SK-N-SH (cell line): ENCODE data around the gene OLFM4. TPM values are rescaled to one million over a fixed set of nuclear protein-coding genes. Genes with fewer than 3 reads are reported as not detected.

Experiments
- CTCF ChIA-PET: fragments of 300-600, 350-600 bp; formaldehyde crosslinking; extraction: SDS; loops from one replicate; lab custom pipeline; 2021; lab: Yijun Ruan, JAX
- POLR2A ChIA-PET: fragments of 350-600 bp; sonication (Branson Sonifier 250); formaldehyde crosslinking; extraction: SDS; loops from one replicate; lab custom pipeline; 2020; ENCODE audit warnings: antibody characterized with exemption, inconsistent platforms; lab: Yijun Ruan, JAX
- DNase-seq: peaks from one replicate; pipeline ENCODE4 v3.0.0; 2012
- H2AFZ ChIP-seq: fragments of 200-600 bp; sonication (generic); 2 replicates; pipeline ENCODE4 v1.8.1; 2016; ENCODE audit warnings: antibody characterized with exemption, mild to moderate bottlenecking, low read depth
- H3F3A ChIP-seq: fragments of 200-600 bp; sonication (generic); replicated peaks from 2 replicates; pipeline ENCODE3; 2016; ENCODE audit warnings: antibody characterized with exemption, mild to moderate bottlenecking; ENCODE audit not compliant: insufficient read depth
- H3K27ac ChIP-seq, 2 experiments: fragments of 200-500 bp in 1 of 2; fragments of 200-600 bp in 1 of 2; sonication (Bioruptor generic) in 1 of 2; sonication (generic), shearing (Covaris generic) in 1 of 2; 2 replicates each; pipeline versions ENCODE4 v1.5.1 to v1.6.1; 2014 to 2016; ENCODE audit warnings: low read depth in 2 of 2, inconsistent platforms in 1 of 2, low read length in 1 of 2, mild to moderate bottlenecking in 1 of 2, mixed read lengths in 1 of 2
- H3K27me3 ChIP-seq: fragments of 200-600 bp; sonication (generic), shearing (Covaris generic); 2 replicates; pipeline ENCODE4 v1.6.1; 2016; ENCODE audit warnings: mixed run types; ENCODE audit not compliant: insufficient read depth
- H3K36me3 ChIP-seq, 2 experiments: fragments of 200-500 bp in 1 of 2; fragments of 200-600 bp in 1 of 2; sonication (Bioruptor generic) in 1 of 2; sonication (generic) in 1 of 2; replicated peaks in 1 of 2; 2 replicates each; pipeline versions ENCODE3 to v1.5.1; 2014 to 2016; ENCODE audit warnings: low read length in 1 of 2, mild to moderate bottlenecking in 1 of 2; ENCODE audit not compliant: insufficient read depth in 2 of 2, control insufficient read depth in 1 of 2
- H3K4me1 ChIP-seq, 2 experiments: fragments of 200-500 bp in 1 of 2; fragments of 200-600 bp in 1 of 2; sonication (Bioruptor generic) in 1 of 2; sonication (generic), shearing (Covaris generic) in 1 of 2; 2 replicates each; pipeline versions ENCODE4 v1.5.1 to v1.6.1; 2014 to 2016; ENCODE audit warnings: low read depth in 1 of 2, low read length in 1 of 2, mixed run types in 1 of 2; ENCODE audit not compliant: insufficient read depth in 2 of 2, control insufficient read depth in 1 of 2
- H3K4me2 ChIP-seq: fragments of 200-600 bp; sonication (generic), shearing (Covaris generic); 2 replicates; pipeline ENCODE4 v1.6.1; 2017; ENCODE audit warnings: mixed run types
- H3K4me3 ChIP-seq, 2 experiments: fragments of 200-500 bp in 1 of 2; fragments of 200-600 bp in 1 of 2; sonication (Bioruptor generic) in 1 of 2; sonication (generic), shearing (Covaris generic) in 1 of 2; 2 replicates each; pipeline versions ENCODE4 v1.5.1 to v1.8.1; 2014 to 2016; ENCODE audit warnings: low read depth in 2 of 2, inconsistent platforms in 1 of 2, low read length in 1 of 2, mild to moderate bottlenecking in 1 of 2, mixed read lengths in 1 of 2, moderate library complexity in 1 of 2
- H3K79me2 ChIP-seq: fragments of 200-600 bp; sonication (generic); 2 replicates; pipeline ENCODE4 v1.8.1; 2017; ENCODE audit warnings: mild to moderate bottlenecking; ENCODE audit not compliant: insufficient read depth
- H3K9ac ChIP-seq: fragments of 200-600 bp; sonication (generic); 2 replicates; pipeline ENCODE4 v1.6.1; 2017; ENCODE audit warnings: mixed run types
- H3K9me2 ChIP-seq: fragments of 200-600 bp; sonication (generic); 2 replicates; pipeline ENCODE4 v1.6.1; 2017; ENCODE audit warnings: mixed run types
- H3K9me3 ChIP-seq: fragments of 200-600 bp; sonication (generic); 2 replicates; pipeline ENCODE4 v1.6.1; 2017; ENCODE audit warnings: mixed run types, mild to moderate bottlenecking, moderate library complexity
- H4K20me1 ChIP-seq: fragments of 200-600 bp; sonication (generic); 2 replicates; pipeline ENCODE4 v1.6.1; 2017; ENCODE audit warnings: mild to moderate bottlenecking, mixed run types; ENCODE audit not compliant: insufficient read depth
- CHD2 ChIP-seq: fragments of 150-350 bp; IDR thresholded peaks from 2 replicates; pipeline ENCODE4 v1.6.1; 2018; ENCODE audit warnings: low read length; ENCODE audit not compliant: partially characterized antibody
- EP300 ChIP-seq, 2 experiments: IDR thresholded peaks; 2 replicates each; pipeline versions ENCODE4 v1.4.0 to v1.6.1; 2012; ENCODE audit warnings: borderline replicate concordance in 1 of 2, low read depth in 1 of 2, low read length in 1 of 2
- EZH2phosphoT487 ChIP-seq: fragments of 200-600 bp; sonication (generic); IDR thresholded peaks from 2 replicates; pipeline ENCODE4 v1.6.1; 2017; ENCODE audit warnings: low read depth, mixed run types, mild to moderate bottlenecking, antibody characterized with exemption, moderate library complexity, borderline replicate concordance
- GATA2 ChIP-seq: sonication (generic); formaldehyde crosslinking; IDR thresholded peaks from 2 replicates; pipeline ENCODE4 v1.5.0; 2020; ENCODE audit warnings: mild to moderate bottlenecking, missing genetic modification reagents
- JUND ChIP-seq: IDR thresholded peaks from 2 replicates; pipeline ENCODE4 v1.4.0; 2012
- POLR2AphosphoS5 ChIP-seq: IDR thresholded peaks from 2 replicates; pipeline ENCODE4 v1.6.1; 2012; ENCODE audit warnings: low read depth, low read length
- RCOR1 ChIP-seq: fragments of 150-350 bp; IDR thresholded peaks from 2 replicates; pipeline ENCODE4 v1.6.1; 2017; ENCODE audit warnings: antibody characterized with exemption, low read length
- SMC3 ChIP-seq: IDR thresholded peaks from 2 replicates; pipeline ENCODE4 v1.6.1; 2012; ENCODE audit warnings: low read depth, low read length, improper control_type of control experiment
- TAF1 ChIP-seq: IDR thresholded peaks from 2 replicates; pipeline ENCODE4 v1.6.1; 2012; ENCODE audit warnings: low read depth, mild to moderate bottlenecking, low read length, moderate library complexity, borderline replicate concordance
- YY1 ChIP-seq: IDR thresholded peaks from 2 replicates; pipeline ENCODE4 v1.4.0; 2012; ENCODE audit warnings: low read depth, mild to moderate bottlenecking
- whole genome bisulfite sequencing: methylation state at CpG from one replicate; pipeline ENCODE4 v1.1.6; 2017; ENCODE audit warnings: low lambda C conversion rate; 5-methylcytosine and 5-hydroxymethylcytosine counted together
- polyA plus RNA-seq, 3 experiments: library from polyadenylated mRNA; depleted of rRNA; stranded (reverse); fragments of >200 nt; gene quantifications; 2 replicates each; pipeline ENCODE4 v1.2.3, GENCODE V29; 2012
- TF ChIP-seq, protein P1 (sequence below): fragments of 150-350 bp; IDR thresholded peaks from 2 replicates; pipeline ENCODE4 v1.6.1; 2017; ENCODE audit warnings: antibody characterized with exemption, low read length, low read depth, borderline replicate concordance
- TF ChIP-seq, protein P2 (sequence below): IDR thresholded peaks from 2 replicates; pipeline ENCODE4; 2012
- TF ChIP-seq, protein P3 (sequence below): IDR thresholded peaks from 2 replicates; pipeline ENCODE4 v1.4.0; 2012; ENCODE audit warnings: low read depth, borderline replicate concordance
- TF ChIP-seq, protein P4 (sequence below): IDR thresholded peaks from 2 replicates; pipeline ENCODE4 v1.6.1; 2012; ENCODE audit warnings: mild to moderate bottlenecking, low read depth, low read length, moderate library complexity

The OLFM4 gene
- polyA plus RNA-seq, 1 of the 3 experiments (the other 2 are of a cell fraction) = not detected

DNA sequence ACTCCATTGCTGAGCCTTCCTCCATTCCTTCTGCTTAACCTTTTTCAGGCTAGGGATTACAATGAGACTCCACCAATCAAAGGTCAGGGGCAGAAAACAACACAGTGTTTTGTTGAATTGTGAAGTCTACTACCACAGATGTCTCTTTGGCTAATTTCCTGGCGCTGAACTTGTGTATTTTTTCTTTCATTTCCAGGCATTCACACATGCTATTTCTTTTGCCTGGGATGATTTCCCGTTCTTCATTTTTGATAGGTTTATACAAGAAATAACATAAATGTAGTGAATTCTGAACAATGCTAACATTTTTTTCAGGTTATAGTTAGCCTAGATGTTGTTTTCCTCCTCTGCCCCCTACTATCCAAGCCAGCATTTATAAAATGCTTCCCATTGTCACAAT is 64.3 kb downstream of the OLFM4 start:
- WGBS = 42% methylated on average over 2 of the region's 2 CpGs

More for the DNA sequence above, 64.3 kb downstream of the OLFM4 start:
- Histone ChIP-seq H3K27me3 (no peaks in the 10 kb centered on the region), H3K36me3 (no peaks in the 10 kb centered on the region), H3K9ac (no peak overlapping the region), H3K27ac (no peak overlapping the region), H3F3A (no peaks in the 10 kb centered on the region), H2AFZ (no peak overlapping the region), H3K4me1 (peaks cover 0 to 2% of the 10 kb centered on the region in 2 experiments; a peak in 1 of 4 replicates), H3K4me2 (no peak overlapping the region), H3K9me2 (no peaks in the 10 kb centered on the region), H3K79me2 (no peaks in the 10 kb centered on the region), H3K9me3 (no peaks in the 10 kb centered on the region), H3K4me3 (no peak overlapping the region), H4K20me1 (no peaks in the 10 kb centered on the region)
- ChIA-PET POLR2A (no interaction called here), CTCF (interaction anchor here (3.2 kb wide), 1 partner anchor 125 kb away, joined by 10 read pairs; no protein-coding TSS in a partner anchor)
- DNase-seq = no peak
- no peak for TF ChIP-seq TAF1
- no peak for TF ChIP-seq CHD2
- TF ChIP-seq JUND = no peak
- TF ChIP-seq POLR2AphosphoS5 = no peak
- TF ChIP-seq, protein P1, sequence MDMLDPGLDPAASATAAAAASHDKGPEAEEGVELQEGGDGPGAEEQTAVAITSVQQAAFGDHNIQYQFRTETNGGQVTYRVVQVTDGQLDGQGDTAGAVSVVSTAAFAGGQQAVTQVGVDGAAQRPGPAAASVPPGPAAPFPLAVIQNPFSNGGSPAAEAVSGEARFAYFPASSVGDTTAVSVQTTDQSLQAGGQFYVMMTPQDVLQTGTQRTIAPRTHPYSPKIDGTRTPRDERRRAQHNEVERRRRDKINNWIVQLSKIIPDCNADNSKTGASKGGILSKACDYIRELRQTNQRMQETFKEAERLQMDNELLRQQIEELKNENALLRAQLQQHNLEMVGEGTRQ = no peak
- no peak for TF ChIP-seq YY1
- TF ChIP-seq, protein P2, sequence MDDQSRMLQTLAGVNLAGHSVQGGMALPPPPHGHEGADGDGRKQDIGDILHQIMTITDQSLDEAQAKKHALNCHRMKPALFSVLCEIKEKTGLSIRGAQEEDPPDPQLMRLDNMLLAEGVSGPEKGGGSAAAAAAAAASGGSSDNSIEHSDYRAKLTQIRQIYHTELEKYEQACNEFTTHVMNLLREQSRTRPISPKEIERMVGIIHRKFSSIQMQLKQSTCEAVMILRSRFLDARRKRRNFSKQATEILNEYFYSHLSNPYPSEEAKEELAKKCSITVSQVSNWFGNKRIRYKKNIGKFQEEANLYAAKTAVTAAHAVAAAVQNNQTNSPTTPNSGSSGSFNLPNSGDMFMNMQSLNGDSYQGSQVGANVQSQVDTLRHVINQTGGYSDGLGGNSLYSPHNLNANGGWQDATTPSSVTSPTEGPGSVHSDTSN = no peak
- TF ChIP-seq, protein P3, sequence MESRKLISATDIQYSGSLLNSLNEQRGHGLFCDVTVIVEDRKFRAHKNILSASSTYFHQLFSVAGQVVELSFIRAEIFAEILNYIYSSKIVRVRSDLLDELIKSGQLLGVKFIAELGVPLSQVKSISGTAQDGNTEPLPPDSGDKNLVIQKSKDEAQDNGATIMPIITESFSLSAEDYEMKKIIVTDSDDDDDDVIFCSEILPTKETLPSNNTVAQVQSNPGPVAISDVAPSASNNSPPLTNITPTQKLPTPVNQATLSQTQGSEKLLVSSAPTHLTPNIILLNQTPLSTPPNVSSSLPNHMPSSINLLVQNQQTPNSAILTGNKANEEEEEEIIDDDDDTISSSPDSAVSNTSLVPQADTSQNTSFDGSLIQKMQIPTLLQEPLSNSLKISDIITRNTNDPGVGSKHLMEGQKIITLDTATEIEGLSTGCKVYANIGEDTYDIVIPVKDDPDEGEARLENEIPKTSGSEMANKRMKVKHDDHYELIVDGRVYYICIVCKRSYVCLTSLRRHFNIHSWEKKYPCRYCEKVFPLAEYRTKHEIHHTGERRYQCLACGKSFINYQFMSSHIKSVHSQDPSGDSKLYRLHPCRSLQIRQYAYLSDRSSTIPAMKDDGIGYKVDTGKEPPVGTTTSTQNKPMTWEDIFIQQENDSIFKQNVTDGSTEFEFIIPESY = no peak
- TF ChIP-seq EP300 (IDR thresholded peaks at IDR 0.05; ENCODE audit: borderline replicate concordance in 1 of 2, low read depth in 1 of 2, low read length in 1 of 2) = no peak
- TF ChIP-seq EZH2phosphoT487 = no peak
- TF ChIP-seq GATA2 (CRISPR knock-in tag) = no peak
- TF ChIP-seq, protein P4, sequence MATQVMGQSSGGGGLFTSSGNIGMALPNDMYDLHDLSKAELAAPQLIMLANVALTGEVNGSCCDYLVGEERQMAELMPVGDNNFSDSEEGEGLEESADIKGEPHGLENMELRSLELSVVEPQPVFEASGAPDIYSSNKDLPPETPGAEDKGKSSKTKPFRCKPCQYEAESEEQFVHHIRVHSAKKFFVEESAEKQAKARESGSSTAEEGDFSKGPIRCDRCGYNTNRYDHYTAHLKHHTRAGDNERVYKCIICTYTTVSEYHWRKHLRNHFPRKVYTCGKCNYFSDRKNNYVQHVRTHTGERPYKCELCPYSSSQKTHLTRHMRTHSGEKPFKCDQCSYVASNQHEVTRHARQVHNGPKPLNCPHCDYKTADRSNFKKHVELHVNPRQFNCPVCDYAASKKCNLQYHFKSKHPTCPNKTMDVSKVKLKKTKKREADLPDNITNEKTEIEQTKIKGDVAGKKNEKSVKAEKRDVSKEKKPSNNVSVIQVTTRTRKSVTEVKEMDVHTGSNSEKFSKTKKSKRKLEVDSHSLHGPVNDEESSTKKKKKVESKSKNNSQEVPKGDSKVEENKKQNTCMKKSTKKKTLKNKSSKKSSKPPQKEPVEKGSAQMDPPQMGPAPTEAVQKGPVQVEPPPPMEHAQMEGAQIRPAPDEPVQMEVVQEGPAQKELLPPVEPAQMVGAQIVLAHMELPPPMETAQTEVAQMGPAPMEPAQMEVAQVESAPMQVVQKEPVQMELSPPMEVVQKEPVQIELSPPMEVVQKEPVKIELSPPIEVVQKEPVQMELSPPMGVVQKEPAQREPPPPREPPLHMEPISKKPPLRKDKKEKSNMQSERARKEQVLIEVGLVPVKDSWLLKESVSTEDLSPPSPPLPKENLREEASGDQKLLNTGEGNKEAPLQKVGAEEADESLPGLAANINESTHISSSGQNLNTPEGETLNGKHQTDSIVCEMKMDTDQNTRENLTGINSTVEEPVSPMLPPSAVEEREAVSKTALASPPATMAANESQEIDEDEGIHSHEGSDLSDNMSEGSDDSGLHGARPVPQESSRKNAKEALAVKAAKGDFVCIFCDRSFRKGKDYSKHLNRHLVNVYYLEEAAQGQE = no peak
- TF ChIP-seq RCOR1 = no peak
- no peak for TF ChIP-seq SMC3
